ENCODE data around the gene MYO18A. TPM values are rescaled to one million over a fixed set of nuclear protein-coding genes. Genes with fewer than 3 reads are reported as not detected.

The MYO18A gene
- polyA plus RNA-seq, 12 donors = 125 to 328 (median 222) TPM; not detected in 1

GRCh38 chr17:29037739-29038084 lies 142.5 kb downstream of the MYO18A start:
- DNase-seq = no peak

GRCh38 chr17:29036584-29036983 lies 143.6 kb downstream of the MYO18A start:
- DNase-seq = no peak

GRCh38 chr17:29034510-29034909 lies 145.7 kb downstream of the MYO18A start:
- DNase-seq = no peak

- no peak for DNase-seq
Observed at GRCh38 chr17:29032857-29033197, 147.4 kb downstream of the MYO18A start.

GRCh38 chr17:29032013-29032856 lies 148.0 kb downstream of the MYO18A start:
- DNase-seq = no peak

- DNase-seq = no peak
Observed at GRCh38 chr17:29031488-29031887, 148.7 kb downstream of the MYO18A start.

GRCh38 chr17:29024316-29024952 lies 155.8 kb downstream of the MYO18A start:
- DNase-seq = no peak

- no peak for DNase-seq
Observed at GRCh38 chr17:29022074-29022473, 158.1 kb downstream of the MYO18A start.

- DNase-seq = no peak
Observed at GRCh38 chr17:29021226-29021625, 159.0 kb downstream of the MYO18A start.

Other genes with a start within 250 kb of the MYO18A start
- gene PHF12, start 228.9 kb downstream of the MYO18A start, polyA plus RNA-seq (ENCODE audit: insufficient read length in 12 of 12) = 10 to 100 TPM in 11 of 12 donors, not detected in 1; 18.6 to 52.0 (median 28.9) TPM
- under 1 TPM in 8 of 12 donors, not detected in 4; 0.07 to 0.70 (median 0.31) TPM for gene SEZ6, start 174.4 kb downstream of the MYO18A start, polyA plus RNA-seq (ENCODE audit: insufficient read length in 12 of 12)
- 1 to 10 TPM in 9 of 12 donors, under 1 TPM in 1, not detected in 2; 0.97 to 2.1 (median 1.5) TPM for gene PIPOX, start 137.3 kb downstream of the MYO18A start, polyA plus RNA-seq (ENCODE audit: insufficient read length in 12 of 12)
- not detected for gene CRYBA1, start 66.5 kb upstream of the MYO18A start, polyA plus RNA-seq (ENCODE audit: insufficient read length in 12 of 12)
- gene NUFIP2, start 113.8 kb upstream of the MYO18A start, polyA plus RNA-seq (ENCODE audit: insufficient read length in 12 of 12) = 10 to 100 TPM; 29.4 to 62.2 (median 32.5) TPM
- gene TAOK1, start 210.0 kb upstream of the MYO18A start, polyA plus RNA-seq (ENCODE audit: insufficient read length in 12 of 12) = 10 to 100 TPM in 11 of 12 donors, not detected in 1; 31.2 to 40.7 (median 35.1) TPM